NCI-H1105 treated with DMSO at 0.1 percent for 48 hours (cell line): ENCODE measurements around the gene PWWP2B.

Experiments
- DNase-seq: peaks from one replicate; lab custom pipeline; 2025; lab: John Stamatoyannopoulos, UW

The PWWP2B gene

GRCh38 chr10:132420469-132420980, 23.5 kb downstream of the PWWP2B start:
- no peak for DNase-seq

- no peak for DNase-seq
Measured at GRCh38 chr10:132420981-132421846, 24.2 kb downstream of the PWWP2B start.

DNA sequence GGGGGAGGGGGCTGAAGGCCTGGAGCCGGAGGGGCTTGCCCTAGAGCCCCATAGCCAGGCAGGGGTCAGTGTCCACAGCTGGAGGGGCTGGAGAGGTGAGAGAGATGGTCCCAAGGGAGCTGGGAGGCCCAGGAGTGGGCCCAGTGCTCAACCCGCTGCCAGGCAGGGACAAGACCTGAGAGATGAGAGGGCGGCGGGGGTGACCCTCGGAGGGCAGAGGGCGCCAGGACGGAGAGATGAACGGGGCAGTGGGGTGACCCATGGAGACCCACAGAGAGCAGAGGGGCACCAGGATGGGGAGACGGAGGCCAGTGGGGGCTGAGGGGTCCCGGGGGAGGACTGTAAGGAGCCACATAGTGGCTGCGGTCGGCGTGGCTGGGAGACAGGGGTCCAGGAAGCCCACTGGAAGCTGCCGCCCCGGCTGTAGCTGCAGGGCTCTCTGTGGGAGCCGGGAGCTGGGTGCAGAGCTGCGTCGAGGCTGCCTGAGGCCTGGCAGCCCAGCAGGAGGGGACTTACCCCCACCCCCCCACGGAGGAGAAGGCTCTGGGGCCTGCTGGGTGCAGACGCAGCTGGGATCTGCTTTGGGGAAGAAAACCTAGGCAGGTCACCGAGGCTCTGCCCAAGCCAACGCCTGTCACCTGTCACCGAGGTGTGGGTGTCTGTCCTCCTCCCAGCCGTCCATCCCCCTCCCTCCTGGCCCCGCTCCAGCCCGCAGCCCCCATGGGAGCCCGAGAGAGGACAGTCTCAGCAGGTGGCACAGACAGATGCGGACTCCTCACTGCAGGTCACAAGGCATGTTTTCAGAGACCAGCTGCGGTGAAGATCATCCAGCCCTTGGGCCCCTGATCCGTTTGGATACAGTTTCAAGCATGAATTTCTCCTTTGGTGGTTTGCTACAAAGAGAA, 25.1 kb downstream of the PWWP2B start:
- peak; percentile 68 for DNase-seq

DNA sequence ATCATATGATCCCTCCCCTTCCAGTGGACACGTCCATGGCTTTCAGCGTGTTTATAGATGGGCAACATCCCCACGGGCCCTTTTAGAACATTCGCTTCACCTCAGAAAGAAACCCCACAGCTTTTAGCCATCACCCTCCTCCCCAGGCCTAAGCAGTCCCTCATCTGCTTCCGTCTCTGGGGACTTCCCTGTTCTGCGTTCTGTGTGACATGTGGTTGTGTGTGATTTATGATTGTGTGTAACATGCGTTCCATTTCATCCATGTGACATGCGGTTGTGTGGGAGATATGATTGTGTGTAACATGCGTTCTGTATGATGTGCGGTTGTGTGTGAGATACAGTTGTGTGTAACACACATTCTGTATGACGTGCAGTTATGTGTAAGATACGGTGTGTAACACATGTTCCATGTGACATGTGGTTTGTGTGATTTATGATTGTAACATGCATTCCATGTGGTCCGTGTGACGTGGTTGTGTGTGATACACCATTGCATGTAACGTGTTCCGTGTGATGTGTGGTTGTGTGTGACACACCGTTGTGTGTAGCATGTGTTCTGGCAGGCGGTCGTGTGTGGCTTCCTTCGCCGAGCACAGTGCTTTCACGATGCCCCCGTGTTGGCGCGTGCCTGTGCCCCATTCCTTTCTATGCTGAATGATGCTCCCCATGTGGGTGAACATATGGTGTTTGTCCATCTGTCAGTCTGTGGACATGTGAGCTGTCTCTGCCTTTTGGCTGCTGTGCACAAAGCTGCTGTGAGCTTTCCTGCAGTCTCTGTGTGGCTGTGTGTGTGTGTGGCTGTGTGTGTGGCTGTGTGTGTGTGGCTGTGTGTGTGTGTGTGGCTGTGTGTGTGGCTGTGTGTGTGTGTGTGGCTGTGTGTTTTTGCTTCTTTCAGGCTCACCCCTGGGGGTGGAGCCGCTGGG, 26.2 kb downstream of the PWWP2B start:
- DNase-seq, result no peak

DNA sequence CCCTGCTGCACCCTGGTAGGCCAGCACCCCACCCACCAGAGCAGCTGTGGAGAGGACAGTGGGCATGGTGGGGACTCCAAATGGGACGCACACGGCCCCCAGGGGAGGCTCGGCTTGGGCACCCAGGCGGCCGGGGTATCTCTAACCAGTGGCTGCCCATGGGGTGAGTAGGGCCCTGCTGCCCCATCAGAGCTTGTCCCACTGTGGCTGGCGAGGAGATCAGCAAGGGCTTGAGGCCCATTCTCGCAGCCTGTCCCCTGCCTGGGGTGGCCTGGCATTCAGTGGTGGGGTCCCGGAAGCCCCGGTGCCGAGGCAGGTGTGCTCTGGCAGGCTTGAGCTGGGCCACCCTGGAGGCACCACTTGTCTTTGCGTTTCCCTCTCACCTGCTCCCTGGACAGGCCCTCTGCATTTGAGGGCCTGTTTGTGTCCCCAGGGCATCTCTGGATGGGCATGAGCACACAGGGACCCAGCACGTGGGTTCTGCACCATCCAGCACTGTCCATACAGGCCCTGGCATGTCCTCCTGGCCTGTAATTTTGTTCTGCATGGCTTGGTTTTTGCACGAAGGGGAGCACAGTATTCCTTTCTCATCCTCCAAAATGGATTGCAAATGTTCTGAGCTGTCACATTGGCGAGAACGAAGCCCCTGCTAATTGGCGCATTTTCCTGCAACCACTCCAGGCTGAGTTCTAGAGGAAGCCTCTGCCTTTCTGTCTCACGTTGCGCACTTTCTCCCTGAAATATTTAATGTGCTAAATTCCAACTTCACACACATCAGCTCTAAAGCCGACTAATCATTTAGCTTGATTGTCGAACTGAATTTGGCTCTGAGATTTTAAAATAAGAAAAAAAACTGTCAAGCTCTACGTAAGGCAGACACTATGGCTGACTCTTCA, 27.2 kb downstream of the PWWP2B start:
- DNase-seq, result peak; percentile 37

DNA sequence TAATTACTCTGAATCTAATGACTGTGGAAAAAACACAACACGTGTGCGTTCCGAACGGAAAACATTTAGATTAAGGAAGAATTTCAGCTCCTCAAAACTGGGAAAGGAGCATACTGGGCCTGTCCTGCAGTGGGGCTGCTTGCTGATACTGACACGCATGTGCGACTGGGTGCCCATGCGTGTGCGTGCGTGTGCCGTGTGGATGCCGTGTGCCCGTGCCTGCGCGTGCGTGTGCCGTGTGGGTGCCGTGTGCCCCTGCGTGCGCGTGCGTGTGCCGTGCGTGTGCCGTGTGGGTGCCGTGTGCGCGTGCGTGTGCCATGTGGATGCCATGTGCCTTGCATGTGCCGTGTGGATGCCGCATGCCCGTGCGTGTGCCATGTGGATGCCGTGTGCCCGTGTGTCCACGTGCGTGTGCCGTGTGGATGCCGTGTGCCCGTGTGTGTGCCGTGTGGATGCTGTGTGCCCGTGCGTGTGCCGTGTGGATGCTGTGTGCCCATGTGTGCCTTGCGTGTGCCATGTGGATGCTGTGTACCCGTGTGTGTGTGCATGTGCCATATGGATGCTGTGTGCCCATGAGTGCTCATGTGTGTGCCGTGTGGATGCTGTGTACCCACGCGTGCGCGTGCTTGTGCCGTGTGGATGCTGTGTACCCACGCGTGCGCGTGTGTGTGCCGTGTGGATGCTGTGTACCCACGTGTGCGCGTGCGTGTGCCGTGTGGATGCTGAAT, 28.2 kb downstream of the PWWP2B start:
- DNase-seq, result no peak

GRCh38 chr10:132425757-132426155, 28.8 kb downstream of the PWWP2B start:
- DNase-seq, result no peak

GRCh38 chr10:132427006-132427771, 30.2 kb downstream of the PWWP2B start:
- DNase-seq, result no peak

DNA sequence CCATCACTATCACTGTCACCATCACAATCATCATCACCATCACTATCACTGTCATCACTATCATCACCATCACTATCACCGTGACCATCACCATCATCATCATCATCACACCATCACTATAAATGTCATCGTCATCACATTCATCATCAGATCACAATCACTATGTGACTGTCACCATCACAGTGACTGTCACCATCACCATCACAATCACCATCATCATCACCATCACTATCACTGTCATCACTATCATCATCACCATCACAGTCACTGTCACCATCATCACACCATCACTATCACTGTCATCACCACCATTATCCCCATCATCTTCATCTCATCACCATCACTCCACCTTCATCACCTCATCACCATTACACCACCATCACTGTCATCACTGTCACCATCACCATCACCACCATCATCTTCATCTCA, 31.0 kb downstream of the PWWP2B start:
- no peak for DNase-seq

DNA sequence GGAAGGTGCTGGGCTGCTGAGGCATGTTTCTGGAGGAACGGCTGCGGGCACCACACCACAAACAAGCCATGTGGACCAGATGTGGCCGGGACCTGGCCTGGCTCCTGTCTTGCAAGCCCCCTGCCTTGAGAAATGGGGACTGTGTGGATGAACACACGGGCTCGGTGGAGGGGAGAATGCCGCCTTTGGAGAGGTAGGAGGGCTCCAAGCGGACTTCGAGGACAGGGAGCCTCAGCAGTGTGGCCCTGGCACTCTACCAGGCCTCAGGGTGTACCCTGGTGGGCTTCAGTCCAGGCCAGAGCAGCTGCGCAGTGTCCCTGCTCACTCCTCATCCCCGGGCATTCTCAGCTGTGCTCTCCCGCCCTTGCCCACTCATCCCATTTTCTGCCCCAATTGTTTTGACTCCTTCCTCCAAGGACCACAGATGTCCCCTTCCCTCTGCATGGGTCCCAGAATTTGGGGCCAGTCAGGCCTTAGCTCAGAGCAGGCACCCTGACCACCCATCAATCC, 31.5 kb downstream of the PWWP2B start:
- no peak for DNase-seq

DNA sequence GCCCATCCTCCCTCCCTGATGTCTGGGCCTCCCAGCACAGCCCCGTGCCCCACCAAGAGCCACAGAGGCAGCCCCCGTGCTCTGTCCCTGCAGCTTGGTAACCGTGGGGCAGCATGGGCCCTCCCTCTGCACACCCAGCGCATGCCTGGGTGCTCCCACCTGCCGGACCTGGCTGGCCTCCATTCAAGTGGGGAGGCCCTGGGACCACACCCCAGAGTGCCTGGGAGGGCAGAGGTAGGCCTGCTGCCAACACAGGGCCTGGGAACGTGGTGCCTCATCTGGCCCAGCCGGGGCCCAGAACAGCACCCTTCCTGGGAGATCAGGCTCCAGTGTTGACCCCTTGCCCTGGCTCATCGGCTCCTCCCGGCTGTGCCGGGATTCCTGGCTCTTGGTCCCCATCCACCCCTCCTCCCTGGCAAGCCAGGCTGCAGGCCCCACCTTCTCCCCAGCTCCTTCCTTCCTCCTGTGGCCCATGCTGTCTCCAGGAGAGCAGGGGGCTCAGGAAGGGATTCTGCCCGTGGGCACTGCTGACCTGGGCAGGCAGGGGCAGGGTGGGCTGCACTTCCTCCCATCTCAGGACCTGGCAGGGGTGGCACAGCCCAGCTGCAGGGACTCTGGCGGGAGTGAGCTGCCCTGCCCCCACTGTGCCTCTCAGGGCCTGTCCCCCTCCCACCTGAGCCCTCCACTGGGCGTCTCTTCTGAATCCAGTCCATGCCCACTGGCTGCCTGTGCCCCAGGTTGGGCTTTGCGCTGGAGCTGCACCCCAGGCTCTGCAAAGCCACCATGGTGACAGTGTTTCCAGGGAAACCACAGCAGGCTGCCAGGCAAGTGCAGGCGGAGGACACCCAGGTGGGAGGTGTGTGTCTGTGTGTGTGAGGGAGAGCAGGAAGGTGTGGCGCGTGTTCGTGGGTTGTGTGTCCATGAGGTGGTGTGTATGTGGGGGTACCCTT, 32.6 kb downstream of the PWWP2B start:
- DNase-seq, result peak; percentile 71

- DNase-seq, result no peak
Measured at GRCh38 chr10:132430231-132430743, 33.3 kb downstream of the PWWP2B start.

- DNase-seq, result no peak
Measured at GRCh38 chr10:132430861-132431271, 33.9 kb downstream of the PWWP2B start.

DNA sequence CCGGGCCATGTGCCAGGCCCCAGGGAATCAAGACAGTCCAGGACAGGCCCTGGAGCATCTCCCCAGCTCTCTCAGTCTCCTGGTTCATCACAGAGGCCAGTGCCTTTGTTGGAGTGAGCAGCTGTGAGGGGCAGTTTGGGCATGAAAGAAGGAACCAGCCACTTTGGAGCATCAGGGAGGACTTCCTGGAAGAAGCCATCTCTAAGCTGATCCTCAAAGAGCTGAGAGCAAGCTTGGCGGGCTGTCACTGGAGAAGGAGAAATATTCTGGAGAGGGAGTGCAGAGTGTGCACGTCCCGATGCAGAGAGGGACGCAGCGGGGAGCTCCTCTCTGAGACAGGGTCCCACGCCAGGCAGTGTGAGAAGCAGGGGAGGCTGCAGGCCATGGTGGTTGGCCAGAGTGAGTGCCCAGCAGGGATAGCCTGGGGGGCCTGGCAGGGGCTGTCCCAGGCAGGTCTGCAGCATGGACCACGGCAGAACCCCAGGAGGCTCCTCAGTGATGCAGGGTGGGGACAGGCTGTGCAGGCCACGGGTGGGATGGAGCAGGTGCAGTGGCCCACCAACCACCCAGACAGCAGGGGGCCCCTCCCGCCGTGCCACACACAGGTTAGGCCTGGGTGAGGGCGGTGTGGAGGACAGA, 34.7 kb downstream of the PWWP2B start:
- no peak for DNase-seq

- no peak for DNase-seq
Measured at GRCh38 chr10:132432176-132432540, 35.2 kb downstream of the PWWP2B start.

DNA sequence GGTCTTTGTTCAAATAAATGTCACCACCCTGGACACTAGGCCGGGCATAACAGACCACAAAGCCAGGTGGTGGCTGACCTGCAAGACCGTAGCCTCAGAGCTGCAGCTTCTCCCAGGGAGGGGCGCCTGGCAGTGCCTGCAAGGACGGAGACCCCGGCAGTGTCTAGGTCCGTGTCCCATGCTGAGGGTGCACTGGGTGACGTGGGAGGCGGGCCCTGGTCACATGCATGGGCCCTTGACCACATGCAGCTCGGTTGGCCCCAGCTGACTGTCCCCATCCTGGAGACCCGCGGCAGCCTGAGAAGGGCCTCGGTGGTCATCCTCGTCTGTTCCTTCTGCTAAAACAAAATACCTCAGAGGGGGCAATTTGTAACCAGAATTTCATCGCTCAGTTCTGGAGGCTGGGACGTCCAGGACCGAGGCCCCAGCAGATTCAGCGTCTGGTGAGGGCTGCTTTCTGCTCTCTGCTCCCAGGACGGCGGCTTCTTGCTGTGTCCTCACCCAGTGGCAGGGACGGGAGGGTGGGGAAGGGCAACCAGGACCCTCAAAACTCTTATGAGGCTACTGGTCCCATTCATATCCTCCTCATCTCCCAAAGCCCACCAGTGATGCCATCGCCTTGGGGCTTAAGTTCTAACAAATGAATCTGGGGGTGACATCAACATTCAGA, 36.8 kb downstream of the PWWP2B start:
- DNase-seq, result no peak
